ENCODE measurements around the gene CCNO.

- TF ChIP-seq EZH2 (IDR thresholded peaks at IDR 0.05) (no peak), POLR2AphosphoS5 (IDR thresholded peaks at IDR 0.05; ENCODE audit: borderline replicate concordance, low read depth, low read length) (no peak)
Observed at GRCh38 chr5:55211184-55211874, 22.1 kb downstream of the CCNO start.
